ENCODE data around the gene PBOV1.

PBOV1 gene

DNA sequence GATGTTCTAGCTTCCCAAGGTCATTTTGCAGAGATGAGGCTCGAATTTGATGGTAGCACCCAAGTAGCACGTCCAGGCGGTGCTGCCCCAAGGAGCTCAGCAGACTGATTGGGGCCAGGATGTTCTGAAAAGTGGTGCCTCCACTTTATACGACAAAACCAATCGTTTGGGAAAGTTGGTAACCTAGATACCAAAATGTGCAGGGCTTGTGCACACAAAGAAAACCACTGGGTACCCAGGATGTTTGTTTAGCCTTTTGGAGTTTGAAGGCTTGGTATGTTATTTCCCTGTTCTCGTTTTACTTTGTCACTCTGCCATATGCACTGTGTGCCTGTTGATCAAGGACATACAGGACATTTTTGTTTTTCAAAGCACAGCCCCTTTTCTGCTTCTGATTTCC is 40.7 kb upstream of the PBOV1 start:
- DNase-seq (ENCODE audit: extremely low read depth, insufficient read length) = no peak
- Histone ChIP-seq H3K27me3 (replicated peaks; ENCODE audit: control insufficient read depth, insufficient read depth, low read length) (0 out of 2 replicates have a peak, but pooled peaks cover 2% of the 10 kb centered on the region), H3K4me3 (replicated peaks; ENCODE audit: low read depth, low read length) (no peak overlapping the region), H3K36me3 (ENCODE audit: control insufficient read depth, insufficient read depth, low read length) (no peaks in the 10 kb centered on the region)
- TF ChIP-seq, protein P1, sequence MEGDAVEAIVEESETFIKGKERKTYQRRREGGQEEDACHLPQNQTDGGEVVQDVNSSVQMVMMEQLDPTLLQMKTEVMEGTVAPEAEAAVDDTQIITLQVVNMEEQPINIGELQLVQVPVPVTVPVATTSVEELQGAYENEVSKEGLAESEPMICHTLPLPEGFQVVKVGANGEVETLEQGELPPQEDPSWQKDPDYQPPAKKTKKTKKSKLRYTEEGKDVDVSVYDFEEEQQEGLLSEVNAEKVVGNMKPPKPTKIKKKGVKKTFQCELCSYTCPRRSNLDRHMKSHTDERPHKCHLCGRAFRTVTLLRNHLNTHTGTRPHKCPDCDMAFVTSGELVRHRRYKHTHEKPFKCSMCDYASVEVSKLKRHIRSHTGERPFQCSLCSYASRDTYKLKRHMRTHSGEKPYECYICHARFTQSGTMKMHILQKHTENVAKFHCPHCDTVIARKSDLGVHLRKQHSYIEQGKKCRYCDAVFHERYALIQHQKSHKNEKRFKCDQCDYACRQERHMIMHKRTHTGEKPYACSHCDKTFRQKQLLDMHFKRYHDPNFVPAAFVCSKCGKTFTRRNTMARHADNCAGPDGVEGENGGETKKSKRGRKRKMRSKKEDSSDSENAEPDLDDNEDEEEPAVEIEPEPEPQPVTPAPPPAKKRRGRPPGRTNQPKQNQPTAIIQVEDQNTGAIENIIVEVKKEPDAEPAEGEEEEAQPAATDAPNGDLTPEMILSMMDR (IDR thresholded peaks at IDR 0.05; ENCODE audit: insufficient read depth, low read length, poor library complexity, severe bottlenecking) = no peak

DNA sequence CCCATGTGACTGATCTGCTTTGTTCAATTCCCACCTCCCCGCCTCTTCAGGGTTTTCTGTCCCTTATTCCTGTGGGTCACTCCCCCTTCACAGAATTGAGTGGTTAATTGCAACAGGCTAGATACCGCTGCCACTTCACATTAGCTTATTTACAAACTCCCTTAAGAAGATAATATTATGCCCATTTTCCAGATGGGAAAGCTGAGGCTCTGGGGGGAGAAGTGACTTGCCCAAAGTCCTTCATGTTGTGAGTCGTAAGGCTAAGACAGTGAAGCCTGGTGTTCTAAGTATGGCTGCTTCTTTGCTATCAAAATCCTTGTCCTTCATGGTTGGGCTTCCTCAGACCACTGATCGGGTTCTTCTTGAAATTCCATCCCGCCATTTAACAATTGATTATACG is 39.9 kb upstream of the PBOV1 start:
- TF ChIP-seq, protein P1 (IDR thresholded peaks at IDR 0.05; ENCODE audit: insufficient read depth, low read length, poor library complexity, severe bottlenecking) = no peak
- H3K36me3 ChIP-seq (ENCODE audit: control insufficient read depth, insufficient read depth, low read length) = no peaks in the 10 kb centered on the region
- H3K4me3 ChIP-seq (replicated peaks; ENCODE audit: low read depth, low read length) = no peak overlapping the region
- H3K27me3 ChIP-seq (replicated peaks; ENCODE audit: control insufficient read depth, insufficient read depth, low read length) = 0 out of 2 replicates have a peak, but pooled peaks cover 2% of the 10 kb centered on the region
- DNase-seq (ENCODE audit: extremely low read depth, insufficient read length) = no peak

DNA sequence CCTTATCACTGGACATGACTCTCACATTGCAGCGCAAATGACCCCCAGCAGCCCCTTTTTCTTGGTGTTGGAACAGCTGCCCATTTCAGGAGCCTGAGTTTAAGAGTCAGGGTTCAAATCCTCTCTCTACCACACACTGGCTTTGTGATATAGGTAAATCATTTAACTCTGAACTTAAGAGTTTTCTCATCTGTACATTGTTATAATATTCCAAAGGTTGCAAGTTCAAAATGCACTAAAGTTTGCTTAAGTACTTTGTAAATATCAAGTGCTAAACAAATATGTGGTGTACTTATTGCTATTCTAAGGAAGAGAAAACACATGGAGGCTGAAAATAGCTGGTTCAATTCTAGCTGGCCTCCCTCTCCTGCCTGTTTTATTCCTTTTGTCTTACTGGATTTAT is 39.3 kb upstream of the PBOV1 start:
- DNase-seq (ENCODE audit: extremely low read depth, insufficient read length) = no peak
- Histone ChIP-seq H3K4me3 (replicated peaks; ENCODE audit: low read depth, low read length) (no peak overlapping the region), H3K27me3 (replicated peaks; ENCODE audit: control insufficient read depth, insufficient read depth, low read length) (0 out of 2 replicates have a peak, but pooled peaks cover 2% of the 10 kb centered on the region), H3K36me3 (ENCODE audit: control insufficient read depth, insufficient read depth, low read length) (no peaks in the 10 kb centered on the region)
- TF ChIP-seq, protein P1 (IDR thresholded peaks at IDR 0.05; ENCODE audit: insufficient read depth, low read length, poor library complexity, severe bottlenecking) = no peak

DNA sequence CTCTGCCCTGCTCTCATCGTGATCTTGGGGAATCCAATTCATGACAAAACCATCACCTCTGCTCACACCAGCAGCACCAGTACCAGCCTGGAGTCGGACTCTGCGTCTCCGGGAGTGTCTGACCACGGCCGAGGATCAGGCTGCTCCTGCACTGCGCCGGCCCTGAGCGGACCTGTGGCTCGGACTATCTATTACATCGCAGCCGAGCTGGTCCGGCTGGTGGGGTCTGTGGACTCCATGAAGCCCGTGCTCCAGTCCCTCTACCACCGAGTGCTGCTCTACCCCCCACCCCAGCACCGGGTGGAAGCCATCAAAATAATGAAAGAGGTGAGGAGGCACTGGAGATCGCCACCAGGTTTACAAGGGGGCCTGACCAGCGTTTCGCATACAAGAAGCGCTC is 37.2 kb upstream of the PBOV1 start:
- H3K27me3 ChIP-seq (replicated peaks; ENCODE audit: control insufficient read depth, insufficient read depth, low read length) = 0 out of 2 replicates have a peak, but pooled peaks cover 2% of the 10 kb centered on the region
- TF ChIP-seq, protein P1 (IDR thresholded peaks at IDR 0.05; ENCODE audit: insufficient read depth, low read length, poor library complexity, severe bottlenecking) = no peak

DNA sequence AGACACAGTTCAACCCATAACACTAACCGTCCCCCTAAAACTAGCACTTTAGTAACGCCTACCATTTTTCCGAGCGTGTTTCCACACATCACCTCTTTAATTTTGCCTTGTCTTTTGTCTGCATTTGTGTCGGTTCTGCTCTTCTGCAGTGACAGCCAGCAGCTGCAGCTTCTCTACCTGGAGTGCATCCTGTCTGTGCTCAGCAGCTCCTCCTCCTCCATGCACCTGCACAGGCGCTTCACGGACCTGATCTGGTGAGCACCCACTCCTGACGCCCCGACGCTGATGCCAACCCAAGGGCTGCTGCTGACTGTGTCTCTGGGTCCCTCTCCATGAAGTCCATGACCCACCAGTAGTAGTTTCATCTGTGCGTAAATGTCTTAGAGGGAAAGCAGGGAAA is 35.4 kb upstream of the PBOV1 start:
- TF ChIP-seq, protein P1 (IDR thresholded peaks at IDR 0.05; ENCODE audit: insufficient read depth, low read length, poor library complexity, severe bottlenecking) = no peak
- DNase-seq (ENCODE audit: extremely low read depth, insufficient read length) = no peak
- Histone ChIP-seq H3K36me3 (ENCODE audit: control insufficient read depth, insufficient read depth, low read length) (no peaks in the 10 kb centered on the region), H3K27me3 (replicated peaks; ENCODE audit: control insufficient read depth, insufficient read depth, low read length) (0 out of 2 replicates have a peak, but pooled peaks cover 2% of the 10 kb centered on the region), H3K4me3 (replicated peaks; ENCODE audit: low read depth, low read length) (no peak overlapping the region)

More for the DNA sequence above, 37.2 kb upstream of the PBOV1 start:
- no peak overlapping the region for H3K4me3 ChIP-seq (replicated peaks; ENCODE audit: low read depth, low read length)
- no peaks in the 10 kb centered on the region for H3K36me3 ChIP-seq (ENCODE audit: control insufficient read depth, insufficient read depth, low read length)
- no peak for DNase-seq (ENCODE audit: extremely low read depth, insufficient read length)

All from GM06990 (cell line).